Measurements from ENCODE around the gene VSTM4. TPM values are rescaled to one million over a fixed set of nuclear protein-coding genes. Genes with fewer than 3 reads are reported as not detected.

VSTM4 gene
- polyA plus RNA-seq, 1 experiment, result 4.4 TPM

DNA sequence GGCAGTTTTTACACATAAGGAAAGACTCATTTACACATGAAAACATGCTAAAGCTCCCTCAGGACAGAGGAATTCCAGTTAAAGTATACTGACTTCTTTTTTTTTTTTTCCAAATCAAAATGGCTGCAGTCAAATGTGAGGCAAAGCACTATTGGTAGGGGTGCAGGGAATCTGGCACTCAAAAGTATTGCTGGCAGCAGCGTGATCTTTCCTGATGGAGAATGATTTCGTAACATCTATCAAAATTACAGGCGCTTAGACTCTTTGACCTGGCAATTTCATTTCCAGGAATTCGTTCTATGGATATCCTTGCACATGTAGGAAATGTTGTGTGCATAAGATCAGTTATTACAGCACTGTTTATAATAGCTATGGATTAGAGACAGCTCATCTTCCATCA is 65.7 kb downstream of the VSTM4 start:
- no peak for DNase-seq (ENCODE audit: low read depth)
- POLR2A ChIA-PET, result no interaction called here
- Histone ChIP-seq H3K36me3 (ENCODE audit: control insufficient read depth, insufficient read depth, low read length) (no peaks in the 10 kb centered on the region), H3K4me3 (ENCODE audit: low read depth, low read length) (no peak overlapping the region), H3K27me3 (ENCODE audit: control insufficient read depth, insufficient read depth, low read length) (no peaks in the 10 kb centered on the region; the same call in 1 of the 2 replicates)
- CTCF ChIA-PET, result interaction anchor here (1.1 to 1.2 kb wide), 2 partner anchors 10 to 13 kb away, joined by 3 to 5 read pairs; no protein-coding TSS in a partner anchor
- TF ChIP-seq, protein P1, sequence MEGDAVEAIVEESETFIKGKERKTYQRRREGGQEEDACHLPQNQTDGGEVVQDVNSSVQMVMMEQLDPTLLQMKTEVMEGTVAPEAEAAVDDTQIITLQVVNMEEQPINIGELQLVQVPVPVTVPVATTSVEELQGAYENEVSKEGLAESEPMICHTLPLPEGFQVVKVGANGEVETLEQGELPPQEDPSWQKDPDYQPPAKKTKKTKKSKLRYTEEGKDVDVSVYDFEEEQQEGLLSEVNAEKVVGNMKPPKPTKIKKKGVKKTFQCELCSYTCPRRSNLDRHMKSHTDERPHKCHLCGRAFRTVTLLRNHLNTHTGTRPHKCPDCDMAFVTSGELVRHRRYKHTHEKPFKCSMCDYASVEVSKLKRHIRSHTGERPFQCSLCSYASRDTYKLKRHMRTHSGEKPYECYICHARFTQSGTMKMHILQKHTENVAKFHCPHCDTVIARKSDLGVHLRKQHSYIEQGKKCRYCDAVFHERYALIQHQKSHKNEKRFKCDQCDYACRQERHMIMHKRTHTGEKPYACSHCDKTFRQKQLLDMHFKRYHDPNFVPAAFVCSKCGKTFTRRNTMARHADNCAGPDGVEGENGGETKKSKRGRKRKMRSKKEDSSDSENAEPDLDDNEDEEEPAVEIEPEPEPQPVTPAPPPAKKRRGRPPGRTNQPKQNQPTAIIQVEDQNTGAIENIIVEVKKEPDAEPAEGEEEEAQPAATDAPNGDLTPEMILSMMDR (IDR thresholded peaks at IDR 0.05; ENCODE audit: insufficient read depth, low read depth, low read length), result no peak

DNA sequence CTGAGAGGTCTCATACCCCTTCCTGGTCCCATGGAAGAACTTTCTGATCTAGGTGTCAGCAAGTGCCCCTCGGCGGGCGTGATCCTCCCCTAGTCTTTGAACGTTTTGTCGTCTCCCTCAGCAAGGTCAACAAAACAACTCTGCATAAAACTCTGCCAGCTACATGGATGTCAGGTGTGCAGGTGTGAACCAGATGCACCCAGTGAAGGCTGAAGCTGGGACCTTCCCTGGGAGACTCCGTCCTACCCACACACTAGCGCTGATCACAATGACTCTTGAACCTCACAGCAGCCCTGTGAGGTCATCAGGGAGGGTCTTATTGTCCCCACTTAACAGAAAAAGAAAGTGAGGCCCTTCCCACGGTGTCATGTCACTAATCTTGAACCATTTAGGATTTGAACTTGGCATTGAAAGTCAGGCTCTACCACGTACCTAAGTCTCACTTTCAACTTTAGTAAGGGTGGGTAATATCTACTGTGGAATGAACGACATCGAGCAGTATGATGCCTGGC is 68.1 kb downstream of the VSTM4 start:
- CTCF ChIA-PET, result interaction anchor here (1.4 to 1.5 kb wide), 2 partner anchors 11 to 16 kb away, joined by 3 to 4 read pairs; no protein-coding TSS in a partner anchor
- DNase-seq (ENCODE audit: low read depth), result no peak
- TF ChIP-seq, protein P1 (IDR thresholded peaks at IDR 0.05; ENCODE audit: insufficient read depth, low read depth, low read length), result no peak
- Histone ChIP-seq H3K36me3 (ENCODE audit: control insufficient read depth, insufficient read depth, low read length) (no peaks in the 10 kb centered on the region), H3K27me3 (ENCODE audit: control insufficient read depth, insufficient read depth, low read length) (no peaks in the 10 kb centered on the region), H3K4me3 (ENCODE audit: low read depth, low read length) (no peak overlapping the region)
- POLR2A ChIA-PET, result no interaction called here

DNA sequence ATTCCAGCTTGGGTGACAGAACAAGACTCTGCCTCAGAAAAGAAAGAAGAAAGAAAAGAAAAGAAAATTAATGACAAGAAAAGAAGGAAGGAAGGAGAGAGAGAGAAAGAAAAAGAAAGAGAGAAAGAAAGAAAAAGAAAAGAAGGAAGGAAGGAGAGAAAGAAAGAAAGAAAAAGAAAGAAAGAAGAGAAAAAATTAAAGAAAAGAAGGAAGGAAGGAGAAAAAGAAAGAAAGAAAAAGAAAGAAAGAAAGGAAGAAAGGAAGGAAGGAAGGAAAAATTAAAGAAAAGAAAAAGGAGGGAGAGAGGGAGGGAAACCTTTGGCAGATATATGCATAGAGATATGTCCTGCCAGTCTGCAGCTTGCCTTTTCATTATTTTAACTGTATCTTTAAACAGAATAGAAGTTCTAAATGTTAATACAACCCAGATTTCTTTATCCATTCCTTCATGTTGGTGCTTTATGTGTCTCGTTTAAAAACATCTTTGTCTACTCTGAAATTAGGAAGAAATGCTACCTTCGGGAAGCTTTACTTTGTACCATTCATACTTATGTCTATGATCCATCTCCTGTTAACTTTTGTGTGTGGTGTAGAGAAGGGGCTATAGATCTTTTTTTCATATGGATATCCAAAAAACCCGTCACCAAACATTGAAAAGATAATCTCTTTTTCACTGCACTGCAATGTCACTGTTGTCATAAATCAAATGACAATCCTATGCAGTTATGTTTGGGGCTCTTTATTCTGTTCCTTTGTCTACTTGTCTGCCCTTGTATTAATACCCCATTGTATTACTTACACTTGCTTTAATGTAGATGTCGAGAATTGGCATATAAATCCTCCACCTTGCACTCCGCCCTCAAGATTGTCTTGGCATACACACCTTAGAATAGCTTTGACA is 70.8 kb downstream of the VSTM4 start:
- CTCF ChIA-PET, result no interaction called here
- Histone ChIP-seq H3K4me3 (ENCODE audit: low read depth, low read length) (no peak overlapping the region), H3K27me3 (ENCODE audit: control insufficient read depth, insufficient read depth, low read length) (no peaks in the 10 kb centered on the region), H3K36me3 (ENCODE audit: control insufficient read depth, insufficient read depth, low read length) (no peaks in the 10 kb centered on the region)
- no peak for DNase-seq (ENCODE audit: low read depth)
- TF ChIP-seq, protein P1 (IDR thresholded peaks at IDR 0.05; ENCODE audit: insufficient read depth, low read depth, low read length), result no peak
- POLR2A ChIA-PET, result no interaction called here

DNA sequence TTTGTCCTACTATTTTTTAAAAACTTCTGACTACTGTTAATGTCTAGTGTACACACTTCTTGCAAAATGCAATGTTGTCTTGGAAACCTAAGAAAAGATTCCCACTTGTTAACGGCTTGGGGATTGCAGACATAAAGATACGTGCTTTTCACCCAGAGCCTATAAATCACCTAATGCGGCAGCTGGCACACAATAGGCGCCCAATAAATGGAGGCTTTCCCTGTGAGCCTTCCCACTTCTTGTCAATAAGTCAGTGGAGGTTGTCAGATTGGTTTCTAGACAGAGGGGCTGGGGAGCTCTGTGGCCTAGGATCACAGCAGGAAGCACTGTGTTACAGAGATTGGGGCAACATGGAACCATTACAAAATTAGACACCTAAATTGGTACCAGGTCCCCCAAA is 74.7 kb downstream of the VSTM4 start:
- H3K36me3 ChIP-seq (ENCODE audit: control insufficient read depth, insufficient read depth, low read length), result no peaks in the 10 kb centered on the region
- CTCF ChIA-PET, result no interaction called here
- DNase-seq (ENCODE audit: low read depth), result no peak
- POLR2A ChIA-PET, result no interaction called here
- no peaks in the 10 kb centered on the region for H3K27me3 ChIP-seq (ENCODE audit: control insufficient read depth, insufficient read depth, low read length)
- TF ChIP-seq, protein P1 (IDR thresholded peaks at IDR 0.05; ENCODE audit: insufficient read depth, low read depth, low read length), result no peak
- no peak overlapping the region for H3K4me3 ChIP-seq (ENCODE audit: low read depth, low read length)

DNA sequence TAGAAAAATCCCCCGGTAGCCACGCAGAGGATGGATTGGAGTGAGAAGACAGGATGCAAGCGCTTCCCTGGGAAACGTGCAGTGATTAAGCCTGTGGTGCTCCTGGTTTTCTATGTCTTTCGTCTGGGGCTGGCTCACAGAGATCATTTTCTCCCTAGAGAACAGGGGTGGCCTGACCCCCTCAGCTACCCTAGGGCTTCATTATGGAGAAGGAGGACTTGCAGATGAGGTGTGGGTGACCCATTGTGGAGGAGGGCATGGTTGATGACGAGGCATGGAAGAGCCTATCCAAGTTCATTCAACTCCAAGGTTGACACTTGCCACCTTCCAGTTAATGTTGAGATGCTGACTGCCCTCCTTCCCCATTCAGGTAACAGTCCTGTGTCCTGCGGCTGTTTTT is 75.9 kb downstream of the VSTM4 start:
- CTCF ChIA-PET, result interaction anchor here (1.1 kb wide), 1 partner anchor 11 kb away, joined by 3 read pairs; no protein-coding TSS in a partner anchor
- POLR2A ChIA-PET, result no interaction called here
- Histone ChIP-seq H3K36me3 (ENCODE audit: control insufficient read depth, insufficient read depth, low read length) (no peaks in the 10 kb centered on the region), H3K27me3 (ENCODE audit: control insufficient read depth, insufficient read depth, low read length) (no peaks in the 10 kb centered on the region), H3K4me3 (ENCODE audit: low read depth, low read length) (no peak overlapping the region)
- DNase-seq (ENCODE audit: low read depth), result no peak
- TF ChIP-seq, protein P1 (IDR thresholded peaks at IDR 0.05; ENCODE audit: insufficient read depth, low read depth, low read length), result no peak
